ENCODE results near the gene YWHAB.
"Not testable (repeated sequence)": the region's sequence is repeated elsewhere in the genome, so short reads cannot be mapped to it uniquely, and the experiment has no call there.

Gene YWHAB

DNA sequence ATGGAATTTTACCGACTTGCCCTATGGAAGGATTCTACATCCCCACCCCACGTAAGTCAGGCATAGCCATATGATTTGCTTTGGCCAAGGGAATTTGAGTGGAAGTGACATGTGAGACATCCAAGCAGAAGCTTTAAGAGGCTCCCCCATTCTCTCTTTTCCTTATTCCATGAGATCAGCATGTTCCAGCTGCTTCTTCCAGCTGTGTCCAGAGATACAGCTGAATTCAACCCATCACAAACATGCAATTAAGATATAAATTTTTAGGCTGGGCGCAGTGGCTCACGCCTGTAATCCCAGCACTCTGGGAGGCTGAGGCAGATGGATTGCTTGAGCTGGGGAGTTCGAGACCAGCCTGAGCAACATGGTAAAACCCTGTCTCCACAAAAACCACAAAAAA lies 16.0 kb upstream of the YWHAB start:
- no peak for DNase-seq

DNA sequence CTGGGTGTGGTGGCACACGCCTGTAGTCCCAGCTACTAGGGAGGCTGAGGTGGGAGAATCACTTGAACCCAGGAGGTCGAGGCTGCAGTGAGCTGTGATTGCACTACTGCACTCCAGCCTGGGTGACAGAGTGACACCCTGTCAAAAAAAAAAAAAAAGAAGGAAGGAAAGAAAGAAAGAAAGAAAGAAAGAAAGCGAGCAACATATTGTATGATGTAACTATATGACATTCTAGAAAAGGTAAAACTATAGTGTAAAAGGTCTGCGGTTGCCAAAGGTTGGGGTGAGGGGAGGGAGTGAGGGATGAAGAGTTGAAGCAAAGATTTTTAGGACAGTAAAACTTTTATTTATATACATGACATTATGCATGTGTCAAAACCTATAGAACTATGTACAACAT lies 3.1 kb upstream of the YWHAB start:
- not testable (repeated sequence) for DNase-seq

DNA sequence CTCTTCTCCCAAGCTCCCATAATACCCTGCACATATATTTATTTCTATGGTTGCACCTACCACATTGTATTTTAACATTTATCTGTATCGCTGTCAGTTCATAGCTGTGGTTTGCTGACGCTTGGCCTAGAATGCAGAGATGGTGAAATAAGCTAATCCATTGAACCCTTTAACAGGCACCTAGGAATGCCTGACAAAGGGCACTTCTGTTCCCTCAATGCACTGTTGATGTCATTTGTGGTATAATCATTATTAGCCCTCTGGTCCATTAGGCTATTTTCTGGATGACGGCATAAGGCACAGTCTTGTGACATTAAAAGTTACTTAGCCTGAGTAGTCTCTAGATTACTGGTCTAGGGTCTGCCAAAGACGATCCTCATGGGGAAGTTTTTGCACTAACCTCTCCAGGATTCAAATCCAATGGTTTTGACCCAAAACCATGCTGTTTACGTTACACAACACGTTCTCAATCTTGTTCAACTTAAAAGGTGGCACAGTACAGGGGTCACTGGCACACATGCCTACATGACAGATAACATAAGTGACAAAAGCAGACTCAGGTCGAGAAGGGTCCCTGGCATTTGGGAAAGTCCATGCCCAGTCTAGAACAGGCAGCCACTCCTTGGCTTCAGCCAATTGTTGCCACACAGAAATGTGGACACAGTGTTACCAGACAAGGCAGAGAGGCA lies 2.1 kb upstream of the YWHAB start:
- no peak for DNase-seq

DNA sequence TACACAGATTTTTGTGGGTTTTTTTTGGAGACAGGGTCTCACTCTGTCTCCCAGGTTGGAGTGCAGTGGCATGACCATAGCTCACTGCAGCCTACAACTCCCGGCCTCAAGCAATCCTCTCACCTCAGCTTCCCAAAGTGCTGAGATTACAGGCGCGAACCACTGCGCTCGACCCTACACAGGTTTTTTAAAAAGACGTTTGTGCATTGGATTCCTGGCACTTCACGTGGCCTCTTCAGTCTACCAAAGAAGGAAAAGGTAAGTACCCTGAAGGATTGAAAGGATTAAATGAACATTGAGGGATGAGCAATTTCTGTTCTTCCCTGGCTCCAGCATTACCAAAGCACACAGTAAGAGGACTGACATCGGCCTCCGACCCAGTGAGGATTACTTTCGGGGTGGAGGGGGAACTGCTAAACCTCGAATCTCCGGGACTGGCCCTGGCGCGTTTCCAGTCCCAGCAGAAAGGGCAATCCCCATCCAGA lies 556 bp upstream of the YWHAB start:
- no peak for DNase-seq

DNA sequence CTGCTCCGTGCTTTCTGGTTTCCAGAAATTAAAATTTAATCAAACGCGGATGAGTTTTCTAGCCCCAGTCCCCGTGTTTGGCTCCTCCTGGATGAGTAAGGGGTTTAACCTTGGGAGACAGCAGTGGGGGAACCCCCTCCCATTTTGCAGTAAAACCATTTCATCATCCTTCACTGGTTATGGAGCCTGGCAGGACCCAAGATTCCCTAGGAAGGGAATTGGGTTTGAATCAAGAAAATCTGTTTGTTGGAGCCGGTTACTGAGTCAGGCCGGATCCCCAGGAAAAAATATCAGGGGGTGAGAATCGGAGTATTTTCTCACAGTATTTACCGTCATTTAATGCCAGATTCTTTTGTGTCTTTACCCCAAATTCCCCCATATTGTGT lies 754 bp downstream of the YWHAB start:
- DNase-seq: no peak

DNA sequence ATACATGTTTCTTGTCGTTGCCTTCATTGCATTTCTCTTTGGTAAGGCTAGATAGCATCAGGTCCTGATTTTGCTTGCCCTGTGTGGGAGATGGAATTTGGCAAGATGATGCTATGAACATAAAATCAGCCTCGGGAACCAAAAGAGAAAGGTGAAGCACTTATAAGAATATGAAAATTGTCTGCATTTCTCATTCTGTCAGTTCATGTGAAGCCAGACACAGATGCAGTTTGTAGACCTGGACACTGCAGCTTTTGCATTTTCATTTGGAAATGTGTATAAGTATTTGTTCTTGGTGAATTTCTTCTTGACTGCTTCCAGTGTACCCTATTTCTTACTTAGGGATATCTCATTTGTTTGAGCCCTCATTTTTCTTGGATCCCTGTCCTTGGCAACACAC lies 1.3 kb downstream of the YWHAB start:
- no peak for DNase-seq

DNA sequence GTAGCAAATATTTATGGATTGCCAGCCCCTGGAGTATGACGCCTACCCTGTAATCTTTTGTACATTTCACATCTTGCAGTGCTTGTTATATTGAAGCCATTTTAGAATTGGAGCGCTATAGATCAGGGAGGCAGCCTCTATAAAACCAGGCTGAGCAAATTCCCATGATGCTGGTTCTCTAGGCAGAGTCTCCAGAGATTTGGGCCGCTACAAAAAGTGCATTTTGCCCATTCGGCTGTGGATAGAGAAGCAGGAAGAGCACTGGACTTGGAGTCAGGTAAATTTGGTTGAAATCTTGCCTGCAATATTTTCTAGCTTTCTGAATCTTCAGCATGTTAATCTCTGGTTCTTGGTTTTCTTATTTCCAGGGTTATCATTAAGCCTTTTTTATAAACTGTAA lies 2.0 kb downstream of the YWHAB start:
- DNase-seq: no peak

DNA sequence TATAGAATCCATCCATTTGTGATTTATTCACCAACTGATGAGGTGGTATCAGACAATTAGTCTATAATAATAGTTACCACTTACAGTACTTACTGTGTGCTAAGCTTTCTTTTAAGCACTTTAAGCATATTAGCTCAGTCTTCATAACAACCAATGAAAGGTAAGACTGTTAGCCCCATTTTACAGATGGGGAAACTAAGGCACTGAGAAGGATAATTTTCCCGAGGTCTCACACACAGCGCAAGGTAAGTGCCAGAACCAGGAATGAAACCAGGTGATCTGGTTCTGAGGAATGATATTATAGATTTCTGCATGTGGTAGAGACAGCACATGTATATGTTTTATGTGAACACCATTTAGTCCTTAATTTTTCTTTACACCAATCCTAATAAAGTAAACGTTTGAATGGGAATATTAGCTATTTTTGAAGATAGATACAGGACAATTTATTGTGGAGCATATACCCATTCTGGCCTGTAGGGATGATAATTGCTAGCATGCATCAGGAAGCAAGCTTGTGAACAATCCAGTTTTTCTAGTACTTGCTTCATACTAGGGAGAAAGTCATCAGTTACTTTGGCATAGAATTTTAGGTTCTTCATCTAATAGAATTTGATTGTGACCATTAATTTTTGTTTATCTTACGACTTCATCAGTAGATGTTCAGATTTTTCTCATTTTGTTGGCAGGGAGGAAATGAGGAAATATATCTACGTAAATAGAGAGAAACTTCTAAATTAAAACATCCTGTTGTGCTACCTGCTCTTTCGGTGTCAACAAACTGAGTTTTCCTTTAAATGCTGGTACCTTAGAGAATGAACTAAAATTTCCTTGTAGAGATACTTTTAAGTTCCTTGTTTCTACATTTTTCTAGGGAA lies 3.0 kb downstream of the YWHAB start:
- DNase-seq: no peak

DNA sequence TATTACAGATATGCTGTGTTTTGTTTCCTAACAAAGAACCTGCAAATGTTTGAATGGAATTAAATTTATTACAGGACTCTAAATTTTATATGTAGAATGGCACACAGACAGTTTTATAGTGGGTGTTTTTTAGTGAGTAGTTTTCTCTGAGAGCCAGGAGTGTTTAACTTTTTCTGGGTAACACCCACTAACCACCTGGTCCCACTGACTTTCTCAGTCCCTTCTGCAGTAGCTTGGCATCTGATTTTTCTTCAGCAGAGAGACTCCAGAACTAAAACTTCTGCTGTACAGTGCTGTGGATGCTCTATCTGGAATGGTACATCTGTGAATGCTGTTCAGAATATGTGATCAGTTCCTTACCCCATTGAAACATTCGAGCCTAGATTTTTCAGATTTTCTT lies 6.3 kb downstream of the YWHAB start:
- no peak for DNase-seq

DNA sequence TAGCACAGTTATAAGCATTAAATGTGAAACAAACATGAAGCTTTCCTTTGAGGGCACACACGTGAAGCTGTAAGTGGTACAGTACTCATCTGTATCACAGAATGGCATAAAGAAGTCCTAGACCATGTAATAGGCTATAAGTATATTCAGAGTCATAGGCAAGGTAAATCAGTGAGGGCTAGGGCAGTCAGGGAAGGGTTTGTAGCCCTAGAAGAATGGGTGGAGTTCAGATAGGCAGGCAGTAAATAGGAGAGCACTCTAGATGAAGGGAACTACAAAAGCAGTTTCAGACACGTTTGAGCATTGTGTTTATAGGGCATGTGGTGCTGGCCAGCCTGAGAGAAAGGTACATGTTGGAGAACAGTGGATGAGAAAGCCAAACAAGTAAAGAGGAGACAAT lies 9.5 kb downstream of the YWHAB start:
- DNase-seq: no peak

DNA sequence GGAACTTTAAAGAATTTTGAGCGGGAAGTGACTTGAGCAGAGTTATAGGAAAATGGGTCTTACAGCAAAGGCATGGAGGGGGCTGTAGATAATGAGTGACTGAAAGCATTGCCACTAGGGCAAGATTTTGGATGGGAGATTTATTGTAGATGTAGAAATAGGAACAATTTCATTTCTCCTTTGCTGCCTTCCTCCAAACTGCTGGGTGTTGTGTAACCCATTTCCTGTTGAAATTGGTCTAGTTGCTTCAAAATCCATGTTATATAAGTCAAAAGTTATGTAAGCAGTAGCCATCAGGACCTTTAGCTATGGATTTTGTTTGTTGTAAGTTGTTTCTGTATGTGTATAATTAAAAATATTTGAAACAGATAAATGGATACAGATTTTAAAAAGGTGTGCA lies 11.1 kb downstream of the YWHAB start:
- no peak for DNase-seq

DNA sequence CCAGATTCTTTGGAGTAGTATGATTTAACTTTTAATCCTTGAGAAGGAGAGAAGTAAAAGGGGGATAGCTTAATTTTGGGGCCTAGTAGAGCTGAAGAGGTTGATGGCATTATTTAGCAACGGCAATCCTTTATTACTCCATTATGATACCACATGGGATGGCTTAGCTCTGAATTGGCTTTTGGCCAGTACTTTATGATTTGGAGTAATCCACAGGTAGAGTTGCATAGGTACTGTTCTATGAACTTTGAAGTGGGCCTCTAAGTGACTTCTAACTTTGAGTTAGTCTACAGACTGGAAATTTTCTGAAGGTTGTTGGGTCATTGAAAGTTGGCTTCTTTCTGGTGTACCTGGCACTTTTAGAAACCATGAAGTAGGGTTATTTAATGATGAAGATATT lies 11.6 kb downstream of the YWHAB start:
- DNase-seq: no peak

DNA sequence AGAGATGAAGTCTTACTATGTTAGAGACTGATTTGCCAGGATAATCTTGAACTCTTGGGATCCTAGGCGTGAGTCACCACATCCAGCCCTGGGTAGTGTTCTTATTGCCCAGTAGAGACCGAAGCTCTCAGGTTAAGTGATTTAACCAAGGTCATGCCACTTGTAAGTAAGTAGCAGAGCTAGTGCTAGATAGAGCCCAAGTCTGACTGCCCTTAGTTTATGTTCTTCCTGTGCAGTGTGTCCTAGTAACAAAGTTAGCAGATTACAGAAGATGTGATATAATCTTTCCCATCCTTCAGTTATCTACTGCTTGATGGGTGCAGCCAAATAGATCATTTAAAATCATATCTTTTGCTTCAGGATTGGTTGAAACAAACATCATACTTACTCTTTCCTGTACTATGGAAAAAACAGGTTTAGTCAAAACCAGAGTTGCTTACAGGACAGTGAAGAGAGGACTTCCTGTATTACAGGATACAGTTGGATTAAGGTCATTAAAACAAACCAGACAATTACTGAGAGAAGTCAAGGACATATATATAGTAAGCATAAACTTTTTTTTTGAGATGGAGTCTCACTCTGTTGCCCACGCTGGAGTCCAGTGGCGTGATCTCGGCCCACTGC lies 14.8 kb downstream of the YWHAB start:
- DNase-seq: no peak

DNA sequence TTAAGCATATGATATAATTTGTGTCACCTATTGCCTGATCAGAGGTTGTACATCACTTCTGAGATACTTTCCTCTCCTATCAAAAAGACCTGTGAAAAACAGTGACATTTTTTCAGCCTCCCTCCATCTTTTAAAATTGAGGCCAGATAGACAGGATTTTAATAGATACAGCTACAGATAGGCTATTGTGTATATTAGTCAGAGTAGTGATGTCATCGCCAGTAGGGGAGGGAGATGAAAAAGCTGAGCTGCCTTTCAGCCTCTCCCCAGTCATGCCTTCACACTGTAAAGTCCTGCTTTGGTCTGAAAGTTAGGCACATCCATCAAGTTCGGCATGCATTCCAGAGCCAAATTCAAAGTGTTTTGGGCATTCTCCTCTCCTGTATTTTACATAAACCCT lies 16.5 kb downstream of the YWHAB start:
- no peak for DNase-seq

DNA sequence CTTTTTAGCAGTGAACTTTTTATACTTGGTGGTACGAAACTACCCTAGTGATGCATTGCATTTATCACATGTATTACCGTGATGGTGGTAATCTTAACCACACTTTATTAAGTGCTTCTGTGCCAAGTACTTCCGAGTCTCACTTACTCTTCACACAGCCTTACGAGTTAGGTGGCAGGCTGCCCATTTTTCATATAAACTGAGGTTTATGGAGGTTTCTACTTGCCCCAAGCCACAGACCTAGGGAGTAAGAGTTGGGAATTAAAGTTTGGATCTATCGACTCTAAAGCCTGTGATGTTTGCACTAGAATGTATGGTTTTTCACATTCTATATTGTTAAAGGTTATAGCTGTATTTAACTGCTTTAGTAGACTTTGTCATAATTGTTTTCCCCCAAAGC lies 18.9 kb downstream of the YWHAB start:
- DNase-seq: no peak

DNA sequence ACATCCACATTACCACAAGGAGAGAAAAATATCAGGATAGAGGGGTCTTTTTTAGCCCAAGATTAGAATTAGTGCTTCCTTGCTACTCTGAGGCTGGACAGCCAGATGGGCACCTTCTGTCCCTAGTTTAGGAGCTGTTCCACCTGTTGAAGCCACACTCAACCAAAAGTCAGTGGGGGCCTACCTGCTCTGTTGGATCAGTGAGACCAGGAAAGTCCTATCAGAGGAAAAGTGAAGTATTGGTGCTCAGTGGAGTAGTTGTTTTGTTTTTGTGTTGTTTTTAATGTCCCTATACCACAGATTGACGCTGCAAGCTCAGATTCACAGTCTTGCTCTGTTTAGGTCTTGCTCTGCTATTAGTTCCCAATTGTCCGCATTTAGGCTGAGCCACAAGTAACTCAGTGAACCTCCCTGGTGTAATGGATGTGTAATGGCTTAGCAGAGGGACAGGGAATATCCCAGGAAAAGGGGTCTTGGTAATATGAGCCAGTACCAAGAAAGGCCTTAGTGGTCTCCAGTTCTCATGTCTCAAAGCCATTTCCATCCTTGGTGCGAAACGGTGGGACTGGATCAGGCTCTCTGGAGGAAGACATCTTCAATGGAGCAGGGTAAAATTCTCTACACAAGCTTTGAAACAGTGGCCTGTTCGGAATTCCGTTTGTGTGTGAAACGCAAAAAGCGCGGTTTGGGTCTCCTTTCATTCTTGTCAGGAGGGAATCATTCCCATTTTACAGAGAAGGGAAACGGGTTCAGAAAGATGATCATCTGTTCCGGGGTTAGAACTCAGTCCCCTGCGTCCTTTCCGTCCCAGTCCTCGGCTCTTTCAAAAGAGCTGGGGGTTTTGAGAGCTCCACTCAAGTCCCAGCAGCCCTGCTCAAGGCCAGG lies 23.7 kb downstream of the YWHAB start:
- DNase-seq: no peak

DNA sequence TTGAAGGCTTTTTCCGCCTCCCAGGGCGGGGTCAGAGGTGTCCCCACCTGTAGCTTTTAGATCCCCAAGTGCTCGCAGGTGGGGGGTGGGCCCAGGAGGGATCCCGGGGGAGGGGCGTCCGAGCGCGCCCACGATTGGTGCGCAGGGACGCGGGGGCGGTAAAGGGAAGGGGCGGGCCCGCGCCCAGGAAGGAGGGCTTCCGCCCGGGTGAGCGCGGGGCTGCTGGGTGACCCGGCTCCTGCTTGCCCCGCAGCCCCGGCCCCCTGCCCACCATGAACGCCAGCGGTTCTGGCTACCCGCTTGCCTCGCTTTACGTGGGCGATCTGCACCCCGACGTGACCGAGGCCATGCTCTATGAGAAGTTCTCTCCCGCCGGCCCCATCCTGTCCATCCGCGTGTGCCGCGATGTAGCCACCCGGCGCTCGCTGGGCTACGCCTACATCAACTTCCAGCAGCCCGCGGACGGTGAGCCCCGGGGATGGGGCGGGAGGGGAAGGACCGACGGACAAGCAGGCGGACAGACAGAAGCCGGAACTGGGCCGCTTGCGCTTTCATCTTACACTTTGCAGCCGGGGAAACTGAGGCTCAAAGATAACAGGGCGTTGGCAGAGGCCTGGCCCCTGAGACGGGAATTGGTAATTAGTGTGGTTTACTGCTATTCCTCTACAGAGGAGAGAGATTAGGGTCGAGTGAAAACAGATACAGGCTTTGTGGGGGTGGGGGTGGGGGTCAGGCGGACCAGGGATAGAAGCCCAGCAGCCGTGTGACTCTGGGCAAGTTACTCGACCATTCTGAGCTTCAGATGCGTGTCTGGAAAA lies 24.6 kb downstream of the YWHAB start, which contains the start of gene PABPC1L:
TSS of gene PABPC1L (plus strand) at position 189 of the 818 bp plus-strand sequence. CDS start at position 273, 84 bp downstream.
- peak; percentile 67 for DNase-seq

DNA sequence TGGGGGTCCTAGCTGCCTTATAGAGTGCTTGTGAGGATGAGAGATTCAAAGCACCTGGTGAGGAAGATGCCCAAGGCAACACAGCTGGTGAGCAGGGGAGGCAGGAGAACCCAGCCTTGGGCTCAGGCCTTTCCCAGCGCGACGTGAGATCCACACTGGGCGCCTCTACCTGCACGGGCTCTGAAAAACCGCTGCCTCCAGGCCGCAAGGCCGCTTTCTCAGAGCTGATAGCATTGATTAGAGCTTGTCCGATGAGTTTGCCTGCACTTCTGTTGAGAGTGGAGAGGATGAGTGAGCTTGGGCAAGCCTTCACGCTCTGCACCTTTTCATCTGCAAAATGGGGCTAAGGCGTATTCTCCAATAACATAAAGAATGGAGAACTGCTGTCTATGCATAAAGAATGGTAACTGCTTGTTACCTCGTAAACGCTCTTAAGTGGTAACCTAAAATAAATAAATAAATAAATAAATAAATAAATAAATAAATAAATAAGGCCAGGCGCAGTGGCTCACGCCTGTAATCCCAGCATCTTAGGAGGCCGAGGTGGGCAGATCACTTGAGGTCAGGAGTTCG lies 25.3 kb downstream of the YWHAB start:
- DNase-seq: no peak

DNA sequence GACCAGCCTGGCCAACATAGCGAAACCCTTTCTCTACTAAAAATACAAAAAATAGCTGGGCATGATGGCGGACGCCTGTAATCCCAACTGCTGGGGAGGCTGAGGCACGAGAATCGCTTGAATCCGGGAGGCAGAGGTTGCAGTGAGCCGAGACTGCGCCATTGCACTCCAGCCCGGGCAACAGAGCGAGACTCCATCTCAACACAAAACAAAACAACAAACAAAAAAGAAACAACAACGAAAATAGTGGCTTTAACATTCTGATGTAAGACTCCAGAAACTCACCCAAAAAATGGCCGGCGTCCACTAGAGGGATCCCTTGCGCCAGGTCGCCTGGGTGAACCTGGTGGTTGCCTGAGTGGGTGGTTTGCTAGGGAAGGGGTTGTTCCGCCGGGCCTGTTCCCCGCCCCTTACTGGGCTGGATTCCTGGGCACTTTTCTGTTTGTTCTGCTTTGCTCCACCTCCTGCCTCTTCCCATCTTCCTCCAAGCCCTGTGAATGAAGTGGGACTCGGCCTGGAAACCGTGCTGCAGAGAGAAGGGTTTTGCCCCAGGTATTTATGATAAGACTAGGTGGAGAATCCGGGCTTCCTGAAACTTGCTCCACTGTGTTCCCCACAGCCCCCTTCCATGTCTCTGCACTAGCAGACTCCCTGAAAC lies 25.9 kb downstream of the YWHAB start:
- peak; percentile 24 for DNase-seq

DNA sequence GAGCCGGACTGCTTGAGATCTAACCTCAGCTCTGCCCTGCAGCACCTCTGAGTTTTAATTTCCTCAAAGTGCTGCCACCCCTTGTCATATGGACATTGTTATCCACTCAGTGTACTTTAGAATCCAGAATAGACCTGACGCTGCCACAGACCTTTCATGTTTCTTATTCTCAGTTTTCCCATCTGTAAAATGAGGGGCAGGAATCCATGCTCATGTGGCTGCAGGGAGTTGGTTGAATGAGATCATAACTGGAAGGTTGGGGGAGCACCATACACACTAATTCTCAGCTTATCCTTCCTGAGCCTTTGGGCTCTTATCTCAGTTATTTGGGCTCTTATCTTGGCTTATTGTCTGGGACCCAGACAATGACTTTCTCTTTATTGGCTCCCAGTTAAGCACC lies 26.7 kb downstream of the YWHAB start:
- no peak for DNase-seq

DNA sequence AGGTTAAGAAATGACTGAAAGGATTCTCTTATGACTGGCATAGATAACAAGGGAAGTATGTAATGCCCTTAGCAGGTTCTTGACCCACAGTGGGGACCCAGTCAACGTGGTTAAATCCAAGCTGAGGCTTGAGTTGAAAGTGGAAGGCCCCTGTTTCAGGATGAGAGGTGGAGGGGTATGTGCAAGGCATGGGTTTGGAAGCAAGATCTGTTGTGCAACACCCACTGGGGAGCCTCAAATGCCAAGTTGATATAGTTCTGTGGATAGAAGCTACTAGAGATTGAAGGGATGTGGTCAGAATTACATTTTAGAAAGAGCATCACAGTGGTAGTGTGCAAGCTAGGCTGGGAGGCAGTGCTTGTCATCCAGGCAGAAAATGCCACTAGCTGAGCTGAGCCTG lies 29.4 kb downstream of the YWHAB start:
- DNase-seq: no peak
